HG02571 (cell line): ENCODE measurements around the gene ATRIP.
"Not testable (repeated sequence)": the region's sequence is repeated elsewhere in the genome, so short reads cannot be mapped to it uniquely, and the experiment has no call there.

Experiments used
- ATAC-seq: cut with Tn5 transposase; IDR thresholded peaks from one replicate; pipeline ENCODE4 v1.9.1; 2021; ENCODE audit warnings: mild to moderate bottlenecking, moderate library complexity; ENCODE audit not compliant: unreplicated experiment

ATRIP gene

GRCh38 chr3:48435774-48436476 is 10.6 kb upstream of the ATRIP start:
- ATAC-seq, result no peak

DNA sequence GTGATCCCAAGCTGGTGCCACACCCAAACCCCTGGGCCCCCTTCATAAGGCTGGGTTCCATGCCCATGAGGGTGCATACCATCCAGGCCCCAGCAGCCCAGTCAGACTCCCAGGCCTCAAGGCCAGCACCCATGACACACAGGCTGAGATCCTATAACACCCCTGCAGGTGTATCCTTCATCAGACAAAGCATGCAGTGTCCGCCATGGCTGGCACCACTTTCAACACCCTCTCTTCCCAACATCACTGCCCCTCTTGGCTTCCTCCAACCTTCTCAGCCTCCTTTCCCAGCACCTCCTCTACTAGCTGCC is 10.1 kb upstream of the ATRIP start:
- ATAC-seq, result no peak

- no peak for ATAC-seq
Observed at GRCh38 chr3:48436855-48437254, 9.7 kb upstream of the ATRIP start.

GRCh38 chr3:48437812-48438211 is 8.7 kb upstream of the ATRIP start:
- ATAC-seq, result no peak

DNA sequence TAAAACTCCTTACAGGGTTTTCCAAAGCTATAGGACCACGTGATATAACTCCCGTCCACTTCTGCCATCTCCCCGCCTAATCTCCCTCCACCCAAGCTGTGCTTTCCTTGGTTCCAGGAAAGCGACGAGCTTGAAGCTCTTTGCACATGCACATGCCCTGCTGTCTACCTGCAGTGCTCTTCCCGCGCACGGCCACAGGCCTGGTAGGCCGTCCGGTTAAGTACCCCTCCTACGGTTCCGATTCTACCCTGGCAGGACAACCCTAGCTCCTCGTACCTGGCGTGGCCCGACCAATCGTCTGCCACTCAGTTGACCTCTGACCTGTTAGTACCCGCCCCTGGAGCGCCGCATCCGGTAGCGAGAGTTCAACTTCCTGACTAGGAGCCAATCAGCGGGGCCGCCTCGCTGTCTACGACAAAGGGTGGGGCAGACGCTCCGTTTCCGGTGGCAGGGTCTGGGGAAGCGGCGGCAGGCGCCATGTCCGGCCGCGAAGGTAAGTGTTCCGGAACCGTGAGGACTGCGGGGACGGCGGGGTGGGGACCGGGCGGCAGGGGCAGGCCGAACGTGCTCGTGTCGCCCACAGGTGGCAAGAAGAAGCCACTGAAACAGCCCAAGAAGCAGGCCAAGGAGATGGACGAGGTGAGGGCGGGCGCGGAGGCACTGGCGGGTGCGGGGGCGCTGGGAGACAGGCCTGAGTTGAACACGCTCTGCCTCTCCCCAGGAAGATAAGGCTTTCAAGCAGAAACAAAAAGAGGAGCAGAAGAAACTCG is 6.5 kb upstream of the ATRIP start, which contains the start of the genes CCDC51 and TMA7:
Gene CCDC51 (minus strand): TSS at position 300 of the 770 bp plus-strand sequence. CDS start 4,991 bp downstream, outside the sequence.
Gene TMA7 (plus strand): TSS at position 438 of the 770 bp plus-strand sequence. CDS start 40 bp downstream, at position 478.
- peak; percentile 92 for ATAC-seq

DNA sequence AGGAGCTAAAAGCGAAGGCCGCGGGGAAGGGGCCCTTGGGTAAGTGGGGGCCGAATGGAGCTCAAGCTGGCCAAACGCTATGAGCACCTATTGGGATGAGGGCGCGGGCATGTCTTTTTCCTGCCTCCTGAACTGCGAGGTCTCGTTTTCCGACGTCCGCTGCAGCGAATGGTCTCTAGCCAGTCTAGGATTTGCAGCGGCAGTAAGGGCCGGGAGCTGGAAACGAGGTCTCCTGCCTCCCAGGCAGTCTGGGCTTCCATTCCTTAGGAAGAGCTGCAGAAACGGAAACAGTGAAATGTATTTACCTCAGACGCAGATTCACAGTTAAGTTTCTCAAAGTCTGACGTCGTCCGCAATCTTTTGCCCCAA is 6.0 kb upstream of the ATRIP start:
- peak; percentile 5 for ATAC-seq

- no peak for ATAC-seq
Observed at GRCh38 chr3:48441940-48442339, 4.6 kb upstream of the ATRIP start.

DNA sequence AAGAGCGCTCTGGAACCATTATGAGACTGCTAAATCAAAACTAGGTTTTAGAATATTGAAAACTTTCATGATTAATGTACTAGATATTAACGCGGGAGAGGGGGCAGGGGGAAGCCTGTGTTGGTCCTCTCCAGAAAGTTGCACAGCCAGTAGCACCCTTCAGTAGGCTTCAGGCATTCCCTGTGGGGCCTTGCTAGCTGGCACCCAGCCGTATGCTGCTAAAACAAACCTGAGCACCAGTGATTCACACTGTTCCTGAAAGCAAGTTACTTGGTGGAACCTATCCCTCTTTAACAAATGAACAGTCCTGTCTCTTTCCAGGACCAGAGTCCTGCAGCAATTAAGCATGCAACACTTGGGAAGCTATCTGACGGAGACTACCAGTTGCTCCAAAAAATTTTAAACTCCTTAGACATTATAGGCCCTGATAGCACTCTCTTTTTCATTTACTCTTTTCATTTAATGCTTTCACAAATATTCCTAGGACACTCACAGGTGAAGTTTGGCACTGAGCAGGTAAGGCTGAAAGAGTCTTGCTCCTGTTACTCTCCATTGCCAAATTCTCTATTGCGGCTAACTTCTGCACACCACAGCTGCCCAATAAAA is 1.2 kb upstream of the ATRIP start:
- no peak for ATAC-seq

DNA sequence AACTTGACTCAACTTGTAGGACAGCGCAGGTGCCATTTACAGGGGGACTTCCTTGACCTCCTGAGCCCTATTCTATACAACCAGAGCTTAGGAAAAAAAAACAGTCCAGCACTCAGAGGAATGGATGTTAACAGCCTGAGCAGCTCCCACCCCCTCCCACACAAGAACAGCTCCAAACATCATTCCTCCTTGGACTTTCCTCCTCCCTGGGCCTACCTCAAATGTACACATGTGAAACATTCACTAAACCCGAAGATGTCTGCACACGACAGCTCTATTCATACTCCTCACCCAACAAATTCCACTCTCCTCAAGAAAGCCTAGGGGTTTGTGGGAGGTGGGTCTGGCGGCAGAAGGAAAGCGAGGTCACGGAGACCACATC is 503 bp upstream of the ATRIP start:
- ATAC-seq, result no peak

- no peak for ATAC-seq
Observed at GRCh38 chr3:48451270-48451669, 4.7 kb downstream of the ATRIP start.

- no peak for ATAC-seq
Observed at GRCh38 chr3:48456456-48456855, 9.9 kb downstream of the ATRIP start.

DNA sequence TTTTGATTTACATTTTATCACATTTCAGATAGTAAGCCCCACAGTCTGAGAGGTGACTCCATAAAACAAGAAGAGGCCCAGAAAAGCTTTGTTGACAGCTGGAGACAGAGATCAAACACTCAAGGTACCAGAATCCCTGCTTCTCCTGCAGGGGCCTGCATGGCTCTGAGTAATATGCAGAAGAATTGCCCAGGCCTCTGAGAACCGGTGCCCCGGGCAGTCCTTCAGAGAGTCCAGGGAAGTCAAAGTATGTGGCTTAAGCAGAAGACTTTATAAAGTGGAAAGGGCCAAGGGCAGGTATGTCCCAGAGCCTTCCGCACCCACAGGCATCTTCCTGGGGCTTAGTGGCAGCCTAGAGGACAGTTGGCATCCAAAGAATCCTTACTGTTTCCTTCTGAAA is 12.8 kb downstream of the ATRIP start:
- no peak for ATAC-seq

DNA sequence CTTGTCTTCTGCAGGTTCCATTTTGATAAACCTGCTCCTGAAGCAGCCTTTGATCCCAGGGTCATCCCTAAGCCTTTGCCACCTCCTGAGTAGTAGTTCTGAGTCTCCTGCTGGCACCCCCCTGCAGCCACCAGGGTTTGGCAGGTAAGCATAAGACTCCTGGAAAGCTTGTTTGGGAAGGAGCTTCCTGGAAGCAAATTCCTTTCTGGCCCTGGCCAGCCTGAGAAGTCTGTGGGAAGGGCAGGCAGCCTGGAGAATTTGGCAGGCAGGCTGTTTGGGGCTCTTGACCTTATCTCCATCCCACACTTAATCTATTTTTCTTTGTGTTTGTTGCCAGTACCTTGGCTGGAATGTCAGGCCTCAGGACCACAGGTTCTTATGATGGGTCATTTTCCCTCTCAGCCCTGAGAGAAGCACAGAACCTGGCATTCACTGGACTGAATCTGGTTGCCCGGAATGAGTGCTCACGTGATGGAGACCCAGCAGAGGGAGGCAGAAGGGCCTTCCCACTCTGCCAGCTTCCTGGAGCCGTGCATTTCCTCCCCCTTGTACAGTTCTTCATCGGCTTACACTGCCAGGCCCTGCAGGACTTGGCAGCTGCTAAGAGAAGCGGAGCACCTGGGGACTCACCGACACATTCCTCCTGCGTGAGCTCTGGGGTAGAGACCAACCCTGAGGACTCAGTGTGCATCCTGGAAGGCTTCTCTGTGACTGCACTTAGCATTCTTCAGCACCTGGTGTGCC is 13.4 kb downstream of the ATRIP start:
- no peak for ATAC-seq

DNA sequence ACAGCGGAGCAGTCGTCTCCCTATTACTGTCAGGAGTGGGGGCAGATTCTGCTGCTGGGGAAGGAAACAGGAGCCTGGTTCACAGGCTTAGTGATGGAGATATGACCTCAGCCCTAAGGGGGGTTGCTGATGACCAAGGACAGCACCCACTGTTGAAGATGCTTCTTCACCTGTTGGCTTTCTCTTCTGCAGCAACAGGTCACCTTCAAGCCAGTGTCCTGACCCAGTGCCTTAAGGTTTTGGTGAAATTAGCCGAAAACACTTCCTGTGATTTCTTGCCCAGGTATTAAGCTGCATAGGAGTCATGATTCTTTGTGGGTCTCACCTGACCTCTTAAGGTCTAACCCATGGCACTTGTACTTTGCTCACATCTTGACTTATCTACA is 14.0 kb downstream of the ATRIP start:
- ATAC-seq, result no peak

- not testable (repeated sequence) for ATAC-seq
Observed at GRCh38 chr3:48461767-48462166, 15.2 kb downstream of the ATRIP start.

GRCh38 chr3:48463703-48464102 is 17.2 kb downstream of the ATRIP start:
- no peak for ATAC-seq

- ATAC-seq, result no peak
Observed at GRCh38 chr3:48464713-48465221, 18.2 kb downstream of the ATRIP start.

DNA sequence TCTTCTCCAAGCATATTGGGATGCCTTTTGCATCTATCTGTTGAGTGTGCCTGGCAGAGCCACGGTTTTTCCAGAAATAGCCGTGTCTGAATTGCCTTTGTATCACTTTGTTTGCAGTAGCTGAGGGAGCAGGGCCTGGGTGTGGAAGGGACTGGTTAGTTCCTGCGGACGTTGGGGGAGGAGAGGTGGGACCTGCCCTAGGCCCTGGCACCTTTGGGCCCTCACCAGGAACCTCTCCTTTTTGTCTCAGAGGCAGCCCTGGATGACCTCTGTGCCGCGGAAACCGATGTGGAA is 18.6 kb downstream of the ATRIP start:
- ATAC-seq, result no peak

GRCh38 chr3:48465531-48466378 is 19.2 kb downstream of the ATRIP start:
- ATAC-seq, result peak; percentile 82

DNA sequence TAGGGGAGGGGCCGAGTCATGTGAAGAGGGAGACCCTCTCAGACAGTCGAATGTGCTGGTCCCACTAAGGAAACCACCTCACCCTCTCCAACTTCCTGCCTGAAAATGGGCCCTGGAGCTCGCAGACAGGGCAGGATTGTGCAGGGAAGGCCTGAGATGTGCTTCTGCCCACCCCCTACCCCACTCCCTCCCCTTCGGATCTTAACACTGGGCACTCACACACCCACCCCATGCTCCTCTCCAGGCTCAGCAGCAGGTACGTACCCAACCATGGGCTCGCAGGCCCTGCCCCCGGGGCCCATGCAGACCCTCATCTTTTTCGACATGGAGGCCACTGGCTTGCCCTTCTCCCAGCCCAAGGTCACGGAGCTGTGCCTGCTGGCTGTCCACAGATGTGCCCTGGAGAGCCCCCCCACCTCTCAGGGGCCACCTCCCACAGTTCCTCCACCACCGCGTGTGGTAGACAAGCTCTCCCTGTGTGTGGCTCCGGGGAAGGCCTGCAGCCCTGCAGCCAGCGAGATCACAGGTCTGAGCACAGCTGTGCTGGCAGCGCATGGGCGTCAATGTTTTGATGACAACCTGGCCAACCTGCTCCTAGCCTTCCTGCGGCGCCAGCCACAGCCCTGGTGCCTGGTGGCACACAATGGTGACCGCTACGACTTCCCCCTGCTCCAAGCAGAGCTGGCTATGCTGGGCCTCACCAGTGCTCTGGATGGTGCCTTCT is 20.0 kb downstream of the ATRIP start:
- ATAC-seq, result no peak
